HepG2 (cell line): ENCODE measurements around the gene CIAO2B. TPM values are rescaled to one million over a fixed set of nuclear protein-coding genes. Genes with fewer than 3 reads are reported as not detected.

Experiments used
- DNMT1 ChIP-seq: sonication (generic); formaldehyde crosslinking; IDR thresholded peaks from 2 replicates; pipeline ENCODE4 v1.5.1; 2020; ENCODE audit warnings: mild to moderate bottlenecking, missing genetic modification reagents
- HDAC2 ChIP-seq: sonication (generic); formaldehyde crosslinking; IDR thresholded peaks from 2 replicates; pipeline ENCODE4 v1.4.0; 2020; ENCODE audit warnings: missing genetic modification reagents
- NPAS2 ChIP-seq: sonication (generic); formaldehyde crosslinking; IDR thresholded peaks from 2 replicates; pipeline ENCODE4 v1.8.0; 2022; ENCODE audit warnings: mild to moderate bottlenecking, missing genetic modification reagents, borderline replicate concordance
- PHF8 ChIP-seq: sonication (generic); formaldehyde crosslinking; IDR thresholded peaks from 2 replicates; pipeline ENCODE4 v1.5.0; 2020; ENCODE audit warnings: missing genetic modification reagents
- RFX1 ChIP-seq: fragments of 450-650 bp; IDR thresholded peaks from 2 replicates; pipeline ENCODE4 v1.6.1; 2017
- TRIM24 ChIP-seq: sonication (generic); formaldehyde crosslinking; IDR thresholded peaks from 2 replicates; pipeline ENCODE4 v1.8.0; 2022; ENCODE audit warnings: mild to moderate bottlenecking, missing genetic modification reagents
- ZNF350 ChIP-seq: sonication (generic); formaldehyde crosslinking; IDR thresholded peaks from 2 replicates; pipeline ENCODE4 v1.4.0; 2020; ENCODE audit warnings: mild to moderate bottlenecking, low read depth, missing genetic modification reagents, borderline replicate concordance
- ZNF839 ChIP-seq: sonication (generic); formaldehyde crosslinking; IDR thresholded peaks from 2 replicates; pipeline ENCODE4 v1.4.0; 2020; ENCODE audit warnings: missing genetic modification reagents, mild to moderate bottlenecking, borderline replicate concordance
- polyA plus RNA-seq, 8 experiments: library from polyadenylated mRNA; depleted of rRNA in 3 of 8; stranded (reverse) in 7 of 8; unstranded in 1 of 8; fragments of >200 nt; fragmentation: Illumina TruSeq in 4 of 8; extraction: Trizol in 4 of 8; gene quantifications; 2 replicates each; pipeline versions ENCODE4 v1.2.1 to v1.2.3, GENCODE V29; 2011 to 2016; ENCODE audit warnings: low read depth in 4 of 8, missing spikeins in 1 of 8, mixed read lengths in 1 of 8; ENCODE audit not compliant: insufficient read depth in 1 of 8
- total RNA-seq, 5 experiments: library from RNA; depleted of rRNA; stranded (reverse); fragments of >200 nt; fragmentation: Illumina TruSeq; extraction: Trizol; gene quantifications; 2 replicates each; pipeline ENCODE4 v1.2.3, GENCODE V29; 2016; ENCODE audit warnings: low read depth in 1 of 5
- TF ChIP-seq, protein P1 (sequence below): sonication (generic); formaldehyde crosslinking; IDR thresholded peaks from one replicate; pipeline ENCODE4 v1.5.1; 2020; ENCODE audit warnings: mild to moderate bottlenecking, missing genetic modification reagents; ENCODE audit errors: not compliant biosample characterization
- TF ChIP-seq, protein P2 (sequence below): sonication (generic); formaldehyde crosslinking; IDR thresholded peaks from 2 replicates; pipeline ENCODE4 v1.8.0; 2022; ENCODE audit warnings: mild to moderate bottlenecking, missing genetic modification reagents, borderline replicate concordance
- TF ChIP-seq, protein P3 (sequence below): IDR thresholded peaks from 2 replicates; pipeline ENCODE4 v1.4.0; 2020; ENCODE audit warnings: mild to moderate bottlenecking, missing genetic modification reagents
- TF ChIP-seq, protein P4 (sequence below): sonication (generic); formaldehyde crosslinking; IDR thresholded peaks from 2 replicates; pipeline ENCODE4 v1.8.0; 2022; ENCODE audit warnings: missing genetic modification reagents, mild to moderate bottlenecking, moderate library complexity, borderline replicate concordance
- TF ChIP-seq, protein P5 (sequence below): sonication (generic); formaldehyde crosslinking; IDR thresholded peaks from 2 replicates; pipeline ENCODE4 v1.4.0; 2020; ENCODE audit warnings: mild to moderate bottlenecking, missing genetic modification reagents

The CIAO2B gene
- total and polyA plus RNA-seq, 2 of the 13 experiments (the other 11 are each of a cell fraction or from before 2014, with no cell fraction given), result 157 to 293 TPM

DNA sequence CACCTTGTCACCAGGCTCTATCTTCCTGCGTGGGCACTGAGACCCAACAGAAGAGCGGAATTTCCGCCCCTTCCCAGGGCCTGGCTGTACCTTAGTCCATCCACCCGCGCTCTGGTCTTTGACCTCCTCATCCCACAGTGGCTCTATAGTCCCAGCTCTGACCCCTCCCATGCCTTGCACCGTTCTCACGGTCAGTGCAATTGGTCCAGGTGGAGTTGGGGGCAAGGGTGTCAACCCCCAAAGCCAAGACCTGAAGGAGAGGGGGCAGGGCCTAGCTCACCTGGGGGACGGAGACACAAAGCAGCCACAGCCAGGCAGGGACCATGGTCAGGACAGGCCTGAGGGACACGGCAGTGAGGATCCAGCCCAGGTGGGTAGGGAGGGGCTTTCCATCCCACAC lies 16.5 kb downstream of the CIAO2B start (continued):
- TF ChIP-seq, protein P1, sequence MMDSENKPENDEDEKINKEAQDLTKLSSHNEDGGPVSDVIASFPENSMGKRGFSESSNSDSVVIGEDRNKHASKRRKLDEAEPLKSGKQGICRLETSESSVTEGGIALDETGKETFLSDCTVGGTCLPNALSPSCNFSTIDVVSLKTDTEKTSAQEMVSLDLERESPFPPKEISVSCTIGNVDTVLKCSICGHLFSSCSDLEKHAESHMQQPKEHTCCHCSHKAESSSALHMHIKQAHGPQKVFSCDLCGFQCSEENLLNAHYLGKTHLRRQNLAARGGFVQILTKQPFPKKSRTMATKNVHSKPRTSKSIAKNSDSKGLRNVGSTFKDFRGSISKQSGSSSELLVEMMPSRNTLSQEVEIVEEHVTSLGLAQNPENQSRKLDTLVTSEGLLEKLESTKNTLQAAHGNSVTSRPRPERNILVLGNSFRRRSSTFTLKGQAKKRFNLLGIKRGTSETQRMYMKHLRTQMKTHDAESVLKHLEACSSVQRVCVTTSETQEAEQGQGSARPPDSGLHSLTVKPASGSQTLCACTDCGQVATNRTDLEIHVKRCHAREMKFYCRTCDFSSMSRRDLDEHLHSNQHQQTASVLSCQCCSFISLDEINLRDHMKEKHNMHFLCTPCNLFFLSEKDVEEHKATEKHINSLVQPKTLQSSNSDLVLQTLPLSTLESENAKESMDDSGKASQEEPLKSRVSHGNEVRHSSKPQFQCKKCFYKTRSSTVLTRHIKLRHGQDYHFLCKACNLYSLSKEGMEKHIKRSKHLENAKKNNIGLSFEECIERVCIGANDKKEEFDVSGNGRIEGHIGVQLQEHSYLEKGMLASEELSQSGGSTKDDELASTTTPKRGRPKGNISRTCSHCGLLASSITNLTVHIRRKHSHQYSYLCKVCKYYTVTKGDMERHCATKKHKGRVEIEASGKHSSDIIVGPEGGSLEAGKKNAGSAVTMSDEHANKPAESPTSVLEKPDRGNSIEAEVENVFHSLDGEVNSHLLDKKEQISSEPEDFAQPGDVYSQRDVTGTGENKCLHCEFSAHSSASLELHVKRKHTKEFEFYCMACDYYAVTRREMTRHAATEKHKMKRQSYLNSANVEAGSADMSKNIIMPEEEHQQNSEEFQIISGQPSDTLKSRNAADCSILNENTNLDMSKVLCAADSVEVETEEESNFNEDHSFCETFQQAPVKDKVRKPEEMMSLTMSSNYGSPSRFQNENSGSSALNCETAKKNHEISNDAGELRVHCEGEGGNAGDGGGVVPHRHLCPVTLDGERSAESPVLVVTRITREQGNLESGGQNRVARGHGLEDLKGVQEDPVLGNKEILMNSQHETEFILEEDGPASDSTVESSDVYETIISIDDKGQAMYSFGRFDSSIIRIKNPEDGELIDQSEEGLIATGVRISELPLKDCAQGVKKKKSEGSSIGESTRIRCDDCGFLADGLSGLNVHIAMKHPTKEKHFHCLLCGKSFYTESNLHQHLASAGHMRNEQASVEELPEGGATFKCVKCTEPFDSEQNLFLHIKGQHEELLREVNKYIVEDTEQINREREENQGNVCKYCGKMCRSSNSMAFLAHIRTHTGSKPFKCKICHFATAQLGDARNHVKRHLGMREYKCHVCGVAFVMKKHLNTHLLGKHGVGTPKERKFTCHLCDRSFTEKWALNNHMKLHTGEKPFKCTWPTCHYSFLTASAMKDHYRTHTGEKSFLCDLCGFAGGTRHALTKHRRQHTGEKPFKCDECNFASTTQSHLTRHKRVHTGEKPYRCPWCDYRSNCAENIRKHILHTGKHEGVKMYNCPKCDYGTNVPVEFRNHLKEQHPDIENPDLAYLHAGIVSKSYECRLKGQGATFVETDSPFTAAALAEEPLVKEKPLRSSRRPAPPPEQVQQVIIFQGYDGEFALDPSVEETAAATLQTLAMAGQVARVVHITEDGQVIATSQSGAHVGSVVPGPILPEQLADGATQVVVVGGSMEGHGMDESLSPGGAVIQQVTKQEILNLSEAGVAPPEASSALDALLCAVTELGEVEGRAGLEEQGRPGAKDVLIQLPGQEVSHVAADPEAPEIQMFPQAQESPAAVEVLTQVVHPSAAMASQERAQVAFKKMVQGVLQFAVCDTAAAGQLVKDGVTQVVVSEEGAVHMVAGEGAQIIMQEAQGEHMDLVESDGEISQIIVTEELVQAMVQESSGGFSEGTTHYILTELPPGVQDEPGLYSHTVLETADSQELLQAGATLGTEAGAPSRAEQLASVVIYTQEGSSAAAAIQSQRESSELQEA (CRISPR knock-in tag), result peak; percentile 28
- no peak for TF ChIP-seq NPAS2 (CRISPR knock-in tag)
- TF ChIP-seq HDAC2, result 0 out of 2 replicates have a peak, but pooled peaks have one; percentile 20
- TF ChIP-seq RFX1, result no peak
- TF ChIP-seq, protein P2, sequence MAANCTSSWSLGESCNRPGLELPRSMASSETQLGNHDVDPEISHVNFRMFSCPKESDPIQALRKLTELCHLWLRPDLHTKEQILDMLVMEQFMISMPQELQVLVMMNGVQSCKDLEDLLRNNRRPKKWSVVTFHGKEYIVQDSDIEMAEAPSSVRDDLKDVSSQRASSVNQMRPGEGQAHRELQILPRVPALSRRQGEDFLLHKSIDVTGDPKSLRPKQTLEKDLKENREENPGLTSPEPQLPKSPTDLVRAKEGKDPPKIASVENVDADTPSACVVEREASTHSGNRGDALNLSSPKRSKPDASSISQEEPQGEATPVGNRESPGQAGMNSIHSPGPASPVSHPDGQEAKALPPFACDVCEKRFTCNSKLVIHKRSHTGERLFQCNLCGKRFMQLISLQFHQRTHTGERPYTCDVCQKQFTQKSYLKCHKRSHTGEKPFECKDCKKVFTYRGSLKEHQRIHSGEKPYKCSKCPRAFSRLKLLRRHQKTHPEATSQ (CRISPR knock-in tag), result no peak
- TF ChIP-seq DNMT1 (CRISPR knock-in tag), result 0 out of 2 replicates have a peak, but pooled peaks have one; percentile 9
- TF ChIP-seq, protein P3, sequence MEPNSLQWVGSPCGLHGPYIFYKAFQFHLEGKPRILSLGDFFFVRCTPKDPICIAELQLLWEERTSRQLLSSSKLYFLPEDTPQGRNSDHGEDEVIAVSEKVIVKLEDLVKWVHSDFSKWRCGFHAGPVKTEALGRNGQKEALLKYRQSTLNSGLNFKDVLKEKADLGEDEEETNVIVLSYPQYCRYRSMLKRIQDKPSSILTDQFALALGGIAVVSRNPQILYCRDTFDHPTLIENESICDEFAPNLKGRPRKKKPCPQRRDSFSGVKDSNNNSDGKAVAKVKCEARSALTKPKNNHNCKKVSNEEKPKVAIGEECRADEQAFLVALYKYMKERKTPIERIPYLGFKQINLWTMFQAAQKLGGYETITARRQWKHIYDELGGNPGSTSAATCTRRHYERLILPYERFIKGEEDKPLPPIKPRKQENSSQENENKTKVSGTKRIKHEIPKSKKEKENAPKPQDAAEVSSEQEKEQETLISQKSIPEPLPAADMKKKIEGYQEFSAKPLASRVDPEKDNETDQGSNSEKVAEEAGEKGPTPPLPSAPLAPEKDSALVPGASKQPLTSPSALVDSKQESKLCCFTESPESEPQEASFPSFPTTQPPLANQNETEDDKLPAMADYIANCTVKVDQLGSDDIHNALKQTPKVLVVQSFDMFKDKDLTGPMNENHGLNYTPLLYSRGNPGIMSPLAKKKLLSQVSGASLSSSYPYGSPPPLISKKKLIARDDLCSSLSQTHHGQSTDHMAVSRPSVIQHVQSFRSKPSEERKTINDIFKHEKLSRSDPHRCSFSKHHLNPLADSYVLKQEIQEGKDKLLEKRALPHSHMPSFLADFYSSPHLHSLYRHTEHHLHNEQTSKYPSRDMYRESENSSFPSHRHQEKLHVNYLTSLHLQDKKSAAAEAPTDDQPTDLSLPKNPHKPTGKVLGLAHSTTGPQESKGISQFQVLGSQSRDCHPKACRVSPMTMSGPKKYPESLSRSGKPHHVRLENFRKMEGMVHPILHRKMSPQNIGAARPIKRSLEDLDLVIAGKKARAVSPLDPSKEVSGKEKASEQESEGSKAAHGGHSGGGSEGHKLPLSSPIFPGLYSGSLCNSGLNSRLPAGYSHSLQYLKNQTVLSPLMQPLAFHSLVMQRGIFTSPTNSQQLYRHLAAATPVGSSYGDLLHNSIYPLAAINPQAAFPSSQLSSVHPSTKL (CRISPR knock-in tag), result 0 out of 2 replicates have a peak, but pooled peaks have one; percentile 10
- TF ChIP-seq, protein P4, sequence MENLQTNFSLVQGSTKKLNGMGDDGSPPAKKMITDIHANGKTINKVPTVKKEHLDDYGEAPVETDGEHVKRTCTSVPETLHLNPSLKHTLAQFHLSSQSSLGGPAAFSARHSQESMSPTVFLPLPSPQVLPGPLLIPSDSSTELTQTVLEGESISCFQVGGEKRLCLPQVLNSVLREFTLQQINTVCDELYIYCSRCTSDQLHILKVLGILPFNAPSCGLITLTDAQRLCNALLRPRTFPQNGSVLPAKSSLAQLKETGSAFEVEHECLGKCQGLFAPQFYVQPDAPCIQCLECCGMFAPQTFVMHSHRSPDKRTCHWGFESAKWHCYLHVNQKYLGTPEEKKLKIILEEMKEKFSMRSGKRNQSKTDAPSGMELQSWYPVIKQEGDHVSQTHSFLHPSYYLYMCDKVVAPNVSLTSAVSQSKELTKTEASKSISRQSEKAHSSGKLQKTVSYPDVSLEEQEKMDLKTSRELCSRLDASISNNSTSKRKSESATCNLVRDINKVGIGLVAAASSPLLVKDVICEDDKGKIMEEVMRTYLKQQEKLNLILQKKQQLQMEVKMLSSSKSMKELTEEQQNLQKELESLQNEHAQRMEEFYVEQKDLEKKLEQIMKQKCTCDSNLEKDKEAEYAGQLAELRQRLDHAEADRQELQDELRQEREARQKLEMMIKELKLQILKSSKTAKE (CRISPR knock-in tag), result no peak
- peak; percentile 30; the same call in 1 of the 2 replicates for TF ChIP-seq PHF8
- no peak for TF ChIP-seq ZNF350 (CRISPR knock-in tag)
- TF ChIP-seq, protein P5, sequence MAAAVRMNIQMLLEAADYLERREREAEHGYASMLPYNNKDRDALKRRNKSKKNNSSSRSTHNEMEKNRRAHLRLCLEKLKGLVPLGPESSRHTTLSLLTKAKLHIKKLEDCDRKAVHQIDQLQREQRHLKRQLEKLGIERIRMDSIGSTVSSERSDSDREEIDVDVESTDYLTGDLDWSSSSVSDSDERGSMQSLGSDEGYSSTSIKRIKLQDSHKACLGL, result peak; percentile 25; the same call in 1 of the 2 replicates
- no peak for TF ChIP-seq ZNF839 (CRISPR knock-in tag)
- 0 out of 2 replicates have a peak, but pooled peaks have one; percentile 41 for TF ChIP-seq TRIM24 (CRISPR knock-in tag)
